ENCODE data around the gene G6PC1. TPM values are rescaled to one million over a fixed set of nuclear protein-coding genes. Genes with fewer than 3 reads are reported as not detected.
"Not testable (repeated sequence)": the region's sequence is repeated elsewhere in the genome, so short reads cannot be mapped to it uniquely, and the experiment has no call there.

The G6PC1 gene
- total RNA-seq, 1 donor from 2014 or later: not detected

GRCh38 chr17:42878123-42878880 lies 22.3 kb upstream of the G6PC1 start:
- DNase-seq (ENCODE audit: low spot score): no peak
- H3K4me3 Mint-ChIP-seq (ENCODE audit: unreplicated experiment): no peak overlapping the region
- H3K27me3 Mint-ChIP-seq (ENCODE audit: unreplicated experiment): peaks cover 10% of the 10 kb centered on the region
- H3K4me1 Mint-ChIP-seq (ENCODE audit: unreplicated experiment): peaks cover 10% of the 10 kb centered on the region
- H3K27ac Mint-ChIP-seq (ENCODE audit: unreplicated experiment): no peak overlapping the region
- no peak for TF ChIP-seq CTCF (IDR thresholded peaks at IDR 0.05; ENCODE audit: unreplicated experiment)
- no peaks in the 10 kb centered on the region for H3K9me3 Mint-ChIP-seq (ENCODE audit: unreplicated experiment)
- peaks cover 4% of the 10 kb centered on the region for H3K36me3 Mint-ChIP-seq (ENCODE audit: low read depth, unreplicated experiment)

GRCh38 chr17:42878924-42879595 lies 21.5 kb upstream of the G6PC1 start:
- peaks cover 10% of the 10 kb centered on the region for H3K4me1 Mint-ChIP-seq (ENCODE audit: unreplicated experiment)
- no peak overlapping the region for H3K4me3 Mint-ChIP-seq (ENCODE audit: unreplicated experiment)
- DNase-seq (ENCODE audit: low spot score): no peak
- no peak overlapping the region for H3K27ac Mint-ChIP-seq (ENCODE audit: unreplicated experiment)
- peaks cover 10% of the 10 kb centered on the region for H3K27me3 Mint-ChIP-seq (ENCODE audit: unreplicated experiment)
- TF ChIP-seq CTCF (IDR thresholded peaks at IDR 0.05; ENCODE audit: unreplicated experiment): no peak
- no peaks in the 10 kb centered on the region for H3K9me3 Mint-ChIP-seq (ENCODE audit: unreplicated experiment)
- peaks cover 4% of the 10 kb centered on the region for H3K36me3 Mint-ChIP-seq (ENCODE audit: low read depth, unreplicated experiment)

DNA sequence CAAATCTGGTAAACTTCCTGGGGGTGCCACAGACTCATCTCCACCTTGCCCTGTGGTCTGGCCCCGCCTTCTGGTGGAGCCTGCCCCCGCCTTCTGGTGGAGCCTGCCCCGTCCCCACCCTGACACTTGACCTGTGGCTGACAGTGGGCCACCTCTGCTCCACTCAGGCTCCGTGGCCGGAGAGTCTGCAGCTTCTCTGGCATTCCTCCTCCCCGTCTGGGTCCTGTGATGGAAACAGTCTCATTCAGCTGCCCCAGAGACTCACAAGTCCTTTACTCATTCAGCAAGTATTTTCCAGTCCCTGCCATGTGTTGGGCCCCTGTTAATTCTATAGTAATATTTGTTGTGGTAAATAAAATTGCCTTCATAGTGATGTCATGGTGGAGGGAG lies 21.0 kb upstream of the G6PC1 start:
- TF ChIP-seq CTCF (IDR thresholded peaks at IDR 0.05; ENCODE audit: unreplicated experiment): no peak
- H3K27me3 Mint-ChIP-seq (ENCODE audit: unreplicated experiment): peaks cover 10% of the 10 kb centered on the region
- peaks cover 10% of the 10 kb centered on the region for H3K4me1 Mint-ChIP-seq (ENCODE audit: unreplicated experiment)
- H3K36me3 Mint-ChIP-seq (ENCODE audit: low read depth, unreplicated experiment): peaks cover 4% of the 10 kb centered on the region
- H3K4me3 Mint-ChIP-seq (ENCODE audit: unreplicated experiment): no peak overlapping the region
- no peak for DNase-seq (ENCODE audit: low spot score)
- no peaks in the 10 kb centered on the region for H3K9me3 Mint-ChIP-seq (ENCODE audit: unreplicated experiment)
- H3K27ac Mint-ChIP-seq (ENCODE audit: unreplicated experiment): no peak overlapping the region

DNA sequence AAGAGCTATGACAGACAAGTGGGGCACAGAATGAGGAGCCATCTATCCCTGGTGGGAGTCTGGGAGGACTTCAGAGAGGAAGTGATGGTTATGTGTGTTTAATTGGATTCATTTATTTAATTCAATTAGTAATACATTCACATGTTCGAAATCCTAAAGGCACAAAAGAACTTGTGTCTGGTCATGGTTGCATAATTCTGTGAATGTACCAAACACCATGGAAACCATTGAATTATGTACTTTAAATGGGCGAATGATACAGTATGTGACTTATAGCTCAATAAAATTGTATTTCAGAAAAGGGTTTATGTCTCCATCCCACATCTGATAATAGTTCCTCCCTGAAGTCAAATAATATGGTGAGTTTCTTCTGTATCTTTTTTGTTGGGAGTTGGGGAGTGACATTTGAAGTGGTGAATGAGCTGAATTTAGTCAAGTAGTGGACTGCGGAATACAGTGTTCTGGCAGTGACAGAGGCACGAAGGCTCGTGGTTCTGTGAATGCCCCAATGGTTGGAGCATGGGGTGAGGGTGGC lies 19.8 kb upstream of the G6PC1 start:
- DNase-seq (ENCODE audit: low spot score): no peak
- H3K27me3 Mint-ChIP-seq (ENCODE audit: unreplicated experiment): peaks cover 14% of the 10 kb centered on the region
- H3K36me3 Mint-ChIP-seq (ENCODE audit: low read depth, unreplicated experiment): peaks cover 4% of the 10 kb centered on the region
- H3K27ac Mint-ChIP-seq (ENCODE audit: unreplicated experiment): no peak overlapping the region
- no peaks in the 10 kb centered on the region for H3K9me3 Mint-ChIP-seq (ENCODE audit: unreplicated experiment)
- no peak for TF ChIP-seq CTCF (IDR thresholded peaks at IDR 0.05; ENCODE audit: unreplicated experiment)
- no peak overlapping the region for H3K4me3 Mint-ChIP-seq (ENCODE audit: unreplicated experiment)
- peaks cover 14% of the 10 kb centered on the region for H3K4me1 Mint-ChIP-seq (ENCODE audit: unreplicated experiment)

DNA sequence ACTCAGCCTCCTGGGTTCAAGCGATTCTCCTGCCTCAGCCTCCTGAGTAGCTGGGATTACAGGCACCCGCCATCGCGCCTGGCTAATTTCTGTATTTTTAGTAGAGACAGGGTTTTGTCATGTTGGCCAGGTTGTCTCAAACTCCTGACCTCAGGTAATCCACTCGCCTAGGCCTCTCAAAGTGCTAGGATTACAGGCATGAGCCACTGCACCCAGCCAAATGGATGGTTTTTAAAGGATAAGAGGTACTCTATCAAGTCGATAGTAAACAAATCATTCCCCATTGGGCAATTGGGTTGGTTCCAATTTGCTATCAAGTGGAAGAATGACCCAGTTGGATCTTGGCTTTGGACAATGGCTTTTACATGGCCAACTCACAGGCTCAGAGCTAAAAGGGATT lies 18.9 kb upstream of the G6PC1 start:
- peaks cover 14% of the 10 kb centered on the region for H3K27me3 Mint-ChIP-seq (ENCODE audit: unreplicated experiment)
- peaks cover 22% of the 10 kb centered on the region for H3K4me1 Mint-ChIP-seq (ENCODE audit: unreplicated experiment)
- not testable (repeated sequence) for H3K4me3 Mint-ChIP-seq (ENCODE audit: unreplicated experiment); H3K36me3 Mint-ChIP-seq (ENCODE audit: low read depth, unreplicated experiment); H3K9me3 Mint-ChIP-seq (ENCODE audit: unreplicated experiment); H3K27ac Mint-ChIP-seq (ENCODE audit: unreplicated experiment); DNase-seq (ENCODE audit: low spot score)
